OCI-LY3 (cell line): Measurements from ENCODE around the gene RPS15A.

Experiments
- H2AFZ ChIP-seq: fragments of 200-600, 300-600 bp; shearing (Covaris generic); 2 replicates; pipeline ENCODE4 v1.6.0; 2014; ENCODE audit warnings: antibody characterized with exemption, low read depth, low read length
- H3K27ac ChIP-seq: fragments of 200-600, 300-600 bp; sonication (generic); 2 replicates; pipeline ENCODE4 v1.5.1; 2014; ENCODE audit warnings: mild to moderate bottlenecking, low read length, moderate library complexity, mixed read lengths
- H3K27me3 ChIP-seq: fragments of 200-600, 300-600 bp; sonication (generic); 2 replicates; pipeline ENCODE4 v1.6.1; 2014; ENCODE audit warnings: low read depth, low read length, mixed read lengths
- H3K36me3 ChIP-seq: fragments of 200-600, 300-600 bp; sonication (generic); replicated peaks from 2 replicates; pipeline ENCODE3; 2014; ENCODE audit warnings: low read depth, low read length, mixed read lengths
- H3K4me1 ChIP-seq: fragments of 300-600, 200-600 bp; sonication (generic); 2 replicates; pipeline ENCODE4 v1.6.1; 2014; ENCODE audit warnings: low read length, mixed read lengths
- H3K4me2 ChIP-seq: fragments of 200-600, 300-600 bp; sonication (generic); 2 replicates; pipeline ENCODE4 v1.6.1; 2014; ENCODE audit warnings: low read length, mixed read lengths
- H3K4me3 ChIP-seq: fragments of 300-600, 200-600 bp; sonication (generic); 2 replicates; pipeline ENCODE4 v1.5.1; 2014; ENCODE audit warnings: antibody characterized with exemption, mild to moderate bottlenecking, low read length, moderate library complexity
- H3K79me2 ChIP-seq: fragments of 300-600, 200-600 bp; shearing (Covaris generic); 2 replicates; pipeline ENCODE4 v1.6.1; 2014; ENCODE audit warnings: mild to moderate bottlenecking, low read length, mixed read lengths
- H3K9ac ChIP-seq: fragments of 300-600, 200-600 bp; shearing (Covaris generic); 2 replicates; pipeline ENCODE4 v1.6.0; 2014; ENCODE audit warnings: mild to moderate bottlenecking, low read length, moderate library complexity
- H3K9me3 ChIP-seq: fragments of 200-600, 300-600 bp; shearing (Covaris generic); 2 replicates; pipeline ENCODE4 v1.6.1; 2014; ENCODE audit warnings: low read length, mixed read lengths; ENCODE audit not compliant: insufficient read depth
- H4K20me1 ChIP-seq: fragments of 200-600, 300-600 bp; sonication (generic); 2 replicates; pipeline ENCODE4 v1.6.1; 2016; ENCODE audit warnings: low read length, mixed read lengths; ENCODE audit not compliant: insufficient read depth
- EZH2phosphoT487 ChIP-seq: fragments of 200-600 bp; shearing (Covaris generic); IDR thresholded peaks from 2 replicates; pipeline ENCODE4 v1.6.1; 2018; ENCODE audit warnings: antibody characterized with exemption, mixed run types, low read depth
- TF ChIP-seq, protein P1 (sequence below): fragments of 200-600, 300-600 bp; sonication (generic); IDR thresholded peaks from 2 replicates; pipeline ENCODE4 v1.5.1; 2014; ENCODE audit warnings: antibody characterized with exemption, low read length, low read depth

The RPS15A gene

DNA sequence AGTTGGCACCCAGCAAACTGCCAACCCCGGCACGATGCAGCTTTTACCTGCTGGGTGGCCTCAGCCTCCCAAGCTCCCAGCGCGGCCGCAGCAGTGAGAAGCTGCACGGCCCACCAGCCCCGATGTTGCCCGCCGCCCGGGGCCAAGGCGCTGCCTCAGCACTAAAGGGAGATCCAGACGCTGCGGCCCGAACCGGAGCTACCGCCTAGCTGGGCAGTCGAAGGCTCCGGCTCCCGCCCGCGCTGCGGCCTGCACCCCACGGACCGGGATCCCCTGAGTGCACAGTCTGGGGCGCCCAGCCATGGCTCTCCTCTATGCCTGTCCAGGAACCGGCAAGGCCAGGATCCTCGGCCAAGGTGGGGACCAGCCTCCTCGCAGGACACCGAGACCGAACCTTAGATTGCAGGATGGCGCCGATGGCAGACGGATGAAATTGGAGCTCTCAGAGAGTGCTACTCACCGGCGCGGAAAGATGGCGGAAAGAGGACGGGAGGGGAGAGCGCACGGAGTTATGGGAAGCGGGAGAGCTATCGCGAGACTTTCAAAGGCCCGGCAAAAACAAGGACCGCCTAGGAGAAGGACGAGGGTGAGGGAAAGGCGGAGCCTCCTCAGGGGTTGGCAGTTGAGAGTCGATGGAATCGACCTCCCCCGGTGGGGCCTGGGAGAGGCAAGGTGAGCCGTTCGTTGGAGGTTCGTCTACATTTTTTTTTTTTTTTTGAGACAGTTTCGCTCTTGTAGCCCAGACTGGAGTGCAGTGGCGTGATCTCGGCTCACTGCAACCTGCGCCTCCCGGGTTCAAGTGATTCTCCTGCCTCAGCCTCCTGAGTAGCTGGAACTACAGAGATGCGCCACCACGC, at the start of gene RPS15A:
RPS15A (minus strand) TSS at position 485 of the 857 bp plus-strand sequence. CDS start 1,221 bp downstream, outside the sequence.
- H3K27me3 ChIP-seq = no peaks in the 10 kb centered on the region
- no peak within 1 kb of the TSS for H2AFZ ChIP-seq
- H4K20me1 ChIP-seq = peaks cover 47% of the 10 kb centered on the region
- H3K9me3 ChIP-seq = no peaks in the 10 kb centered on the region
- H3K4me2 ChIP-seq = peak within 1 kb of the TSS; percentile 91
- TF ChIP-seq, protein P1, sequence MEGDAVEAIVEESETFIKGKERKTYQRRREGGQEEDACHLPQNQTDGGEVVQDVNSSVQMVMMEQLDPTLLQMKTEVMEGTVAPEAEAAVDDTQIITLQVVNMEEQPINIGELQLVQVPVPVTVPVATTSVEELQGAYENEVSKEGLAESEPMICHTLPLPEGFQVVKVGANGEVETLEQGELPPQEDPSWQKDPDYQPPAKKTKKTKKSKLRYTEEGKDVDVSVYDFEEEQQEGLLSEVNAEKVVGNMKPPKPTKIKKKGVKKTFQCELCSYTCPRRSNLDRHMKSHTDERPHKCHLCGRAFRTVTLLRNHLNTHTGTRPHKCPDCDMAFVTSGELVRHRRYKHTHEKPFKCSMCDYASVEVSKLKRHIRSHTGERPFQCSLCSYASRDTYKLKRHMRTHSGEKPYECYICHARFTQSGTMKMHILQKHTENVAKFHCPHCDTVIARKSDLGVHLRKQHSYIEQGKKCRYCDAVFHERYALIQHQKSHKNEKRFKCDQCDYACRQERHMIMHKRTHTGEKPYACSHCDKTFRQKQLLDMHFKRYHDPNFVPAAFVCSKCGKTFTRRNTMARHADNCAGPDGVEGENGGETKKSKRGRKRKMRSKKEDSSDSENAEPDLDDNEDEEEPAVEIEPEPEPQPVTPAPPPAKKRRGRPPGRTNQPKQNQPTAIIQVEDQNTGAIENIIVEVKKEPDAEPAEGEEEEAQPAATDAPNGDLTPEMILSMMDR = no peak
- TF ChIP-seq EZH2phosphoT487 = no peak
- H3K4me1 ChIP-seq = peaks cover 39% of the 10 kb centered on the region
- peak within 1 kb of the TSS; percentile 61 for H3K27ac ChIP-seq
- peak within 1 kb of the TSS; percentile 95 for H3K4me3 ChIP-seq
- H3K36me3 ChIP-seq = peaks cover 61% of the 10 kb centered on the region
- H3K79me2 ChIP-seq = peaks cover 62% of the 10 kb centered on the region
- peak within 1 kb of the TSS; percentile 97 for H3K9ac ChIP-seq

DNA sequence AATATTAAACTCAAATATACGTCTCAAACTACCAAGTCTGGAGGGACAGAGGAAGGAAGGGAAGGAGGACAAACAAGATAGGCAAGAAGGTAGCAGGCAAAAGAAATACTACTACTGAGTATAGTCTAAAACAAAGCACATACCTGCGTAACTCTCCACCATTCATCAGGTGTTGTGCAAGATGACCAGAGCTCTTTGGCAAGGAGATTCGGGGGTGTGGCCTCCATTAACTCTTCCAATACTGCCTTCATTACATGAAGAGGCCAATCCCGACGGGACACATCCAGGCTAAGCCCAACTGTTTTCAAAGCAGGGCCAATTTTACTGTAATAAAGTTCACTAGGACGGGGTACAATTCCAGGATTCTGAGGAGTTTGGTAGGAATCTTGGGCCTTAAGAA, 49.4 kb upstream of the RPS15A start:
- no peak overlapping the region for H3K9ac ChIP-seq
- peaks cover 11% of the 10 kb centered on the region; the same call in 1 of the 2 replicates for H3K79me2 ChIP-seq
- TF ChIP-seq EZH2phosphoT487 = no peak
- TF ChIP-seq, protein P1 = no peak
- peaks cover 73% of the 10 kb centered on the region for H3K36me3 ChIP-seq
- no peaks in the 10 kb centered on the region; the same call in 1 of the 2 replicates for H4K20me1 ChIP-seq
- no peak overlapping the region for H3K4me2 ChIP-seq
- H3K27ac ChIP-seq = no peak overlapping the region
- no peaks in the 10 kb centered on the region for H3K27me3 ChIP-seq
- H3K4me3 ChIP-seq = no peak overlapping the region
- no peaks in the 10 kb centered on the region for H3K4me1 ChIP-seq
- H3K9me3 ChIP-seq = no peaks in the 10 kb centered on the region
- H2AFZ ChIP-seq = no peak overlapping the region

DNA sequence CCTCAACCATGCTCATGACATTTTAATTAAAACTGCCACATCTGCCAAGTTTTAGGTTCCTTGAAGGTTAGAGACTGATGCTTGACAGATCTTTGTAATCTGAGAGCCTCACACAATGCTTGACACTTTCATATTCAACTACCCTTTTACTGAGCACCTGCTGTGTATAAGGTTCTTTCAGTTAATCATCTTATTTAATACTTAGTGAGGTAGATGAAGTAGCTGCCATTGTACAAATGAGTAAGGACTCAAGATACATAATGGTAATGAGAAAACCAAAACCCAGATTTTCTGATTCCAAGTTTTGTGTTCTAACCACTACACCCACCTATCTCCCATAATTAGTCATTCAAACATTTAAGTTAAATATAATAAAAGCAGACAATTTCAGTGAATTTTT, 46.6 kb upstream of the RPS15A start:
- TF ChIP-seq, protein P1 = no peak
- TF ChIP-seq EZH2phosphoT487 = no peak
- Histone ChIP-seq H3K4me3 (no peak overlapping the region), H3K27me3 (no peaks in the 10 kb centered on the region), H3K79me2 (0 out of 2 replicates have a peak, but pooled peaks cover under 1% of the 10 kb centered on the region), H2AFZ (no peak overlapping the region), H3K4me1 (no peaks in the 10 kb centered on the region), H4K20me1 (no peaks in the 10 kb centered on the region), H3K27ac (no peak overlapping the region), H3K4me2 (no peak overlapping the region), H3K9ac (no peak overlapping the region), H3K9me3 (no peaks in the 10 kb centered on the region), H3K36me3 (peaks cover 78% of the 10 kb centered on the region)

DNA sequence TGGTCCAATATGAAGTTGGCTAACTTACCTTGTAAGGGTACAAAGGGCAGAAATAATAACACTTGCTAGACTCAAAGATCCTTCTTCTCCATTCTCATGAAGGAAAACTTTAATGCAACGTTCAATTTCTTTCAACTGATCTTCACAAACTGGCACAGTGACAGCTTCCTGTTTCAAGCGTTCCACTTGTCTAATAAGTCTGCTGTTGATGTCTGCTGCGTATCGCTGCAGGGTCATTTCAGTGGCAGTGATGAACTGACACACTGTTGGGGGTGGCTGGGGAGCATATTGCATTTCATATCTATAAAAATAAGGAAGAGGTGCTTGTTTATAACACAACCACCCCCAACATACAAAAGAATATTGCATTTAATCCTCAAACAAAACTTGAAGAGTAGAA, 44.7 kb upstream of the RPS15A start:
- Histone ChIP-seq H3K9ac (no peak overlapping the region), H3K36me3 (peaks cover 81% of the 10 kb centered on the region), H4K20me1 (no peaks in the 10 kb centered on the region), H3K27ac (no peak overlapping the region), H3K4me1 (no peaks in the 10 kb centered on the region), H3K4me3 (no peak overlapping the region), H3K27me3 (no peaks in the 10 kb centered on the region), H3K9me3 (no peaks in the 10 kb centered on the region), H3K79me2 (no peaks in the 10 kb centered on the region), H2AFZ (no peak overlapping the region), H3K4me2 (no peak overlapping the region)
- TF ChIP-seq, protein P1 = no peak
- TF ChIP-seq EZH2phosphoT487 = no peak
